ENCODE results near the gene KIF4A.

DNA sequence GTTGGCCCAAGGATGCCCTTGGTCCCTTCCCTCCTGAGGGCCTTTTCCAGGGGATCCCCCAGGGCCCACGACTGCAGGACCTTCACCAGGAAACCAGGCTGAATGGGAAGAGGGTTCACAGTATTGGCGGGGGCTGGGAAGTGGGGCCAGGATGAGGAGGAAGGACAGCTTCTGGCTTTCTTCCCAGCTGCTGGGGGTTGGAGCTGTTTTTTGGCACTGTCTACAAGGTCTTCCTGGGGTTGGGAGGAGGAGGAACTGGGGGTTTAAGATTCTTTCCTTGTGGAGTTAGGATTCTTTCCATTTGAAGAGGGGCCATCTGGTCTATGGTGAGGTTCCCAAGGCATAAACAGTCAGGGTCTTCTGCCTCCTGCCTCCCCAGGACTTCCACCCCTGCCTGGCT lies 64.8 kb downstream of the KIF4A start:
- TF ChIP-seq, protein P1, sequence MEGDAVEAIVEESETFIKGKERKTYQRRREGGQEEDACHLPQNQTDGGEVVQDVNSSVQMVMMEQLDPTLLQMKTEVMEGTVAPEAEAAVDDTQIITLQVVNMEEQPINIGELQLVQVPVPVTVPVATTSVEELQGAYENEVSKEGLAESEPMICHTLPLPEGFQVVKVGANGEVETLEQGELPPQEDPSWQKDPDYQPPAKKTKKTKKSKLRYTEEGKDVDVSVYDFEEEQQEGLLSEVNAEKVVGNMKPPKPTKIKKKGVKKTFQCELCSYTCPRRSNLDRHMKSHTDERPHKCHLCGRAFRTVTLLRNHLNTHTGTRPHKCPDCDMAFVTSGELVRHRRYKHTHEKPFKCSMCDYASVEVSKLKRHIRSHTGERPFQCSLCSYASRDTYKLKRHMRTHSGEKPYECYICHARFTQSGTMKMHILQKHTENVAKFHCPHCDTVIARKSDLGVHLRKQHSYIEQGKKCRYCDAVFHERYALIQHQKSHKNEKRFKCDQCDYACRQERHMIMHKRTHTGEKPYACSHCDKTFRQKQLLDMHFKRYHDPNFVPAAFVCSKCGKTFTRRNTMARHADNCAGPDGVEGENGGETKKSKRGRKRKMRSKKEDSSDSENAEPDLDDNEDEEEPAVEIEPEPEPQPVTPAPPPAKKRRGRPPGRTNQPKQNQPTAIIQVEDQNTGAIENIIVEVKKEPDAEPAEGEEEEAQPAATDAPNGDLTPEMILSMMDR (conservative IDR thresholded peaks at IDR 0.05; ENCODE audit: low read depth, low read length): no peak
- TF ChIP-seq EZH2phosphoT487 (IDR thresholded peaks at IDR 0.05; ENCODE audit: borderline replicate concordance, low read length) (no peak), EZH2 (IDR thresholded peaks at IDR 0.05; ENCODE audit: low read length, unreplicated experiment) (no peak)

All from PC-3 (cell line).